Calu3 (cell line): ENCODE measurements around the gene OR52E6. TPM values are rescaled to one million over a fixed set of nuclear protein-coding genes. Genes with fewer than 3 reads are reported as not detected.

Experiments
- Bru-seq: library from RNA; stranded (reverse); fragments of 400-500 nt; gene quantifications from one replicate; lab custom pipeline; 2021; lab: Mats Ljungman, UMichigan
- BruChase-seq, 2 experiments: library from RNA; stranded (reverse); fragments of 400-500 nt; gene quantifications; one replicate each; lab custom pipeline; 2021; lab: Mats Ljungman, UMichigan
- BruUV-seq: library from RNA; stranded (reverse); fragments of 400-500 nt; replicated peaks from 2 replicates; lab custom pipeline; 2021; lab: Mats Ljungman, UMichigan
- CTCF ChIA-PET: fragments of 300-600 bp; sonication (Branson Sonifier 250); formaldehyde crosslinking; loops from one replicate; lab custom pipeline; 2022; ENCODE audit warnings: antibody characterized with exemption; lab: Charles Lee
- DNase-seq: peaks from one replicate; pipeline ENCODE4 v3.0.0; 2022
- H3K27ac Mint-ChIP-seq: one replicate; pipeline ENCODE4 v1.8.0; 2022; ENCODE audit warnings: mixed read lengths; ENCODE audit not compliant: unreplicated experiment
- H3K27me3 Mint-ChIP-seq: one replicate; pipeline ENCODE4 v1.8.0; 2022; ENCODE audit warnings: mixed read lengths; ENCODE audit not compliant: unreplicated experiment
- H3K36me3 Mint-ChIP-seq: one replicate; pipeline ENCODE4 v1.8.0; 2022; ENCODE audit warnings: mild to moderate bottlenecking, moderate library complexity, mixed read lengths; ENCODE audit not compliant: insufficient read depth, unreplicated experiment
- H3K4me1 Mint-ChIP-seq: one replicate; pipeline ENCODE4 v1.8.0; 2022; ENCODE audit warnings: mild to moderate bottlenecking, low read depth, mixed read lengths; ENCODE audit not compliant: unreplicated experiment
- H3K4me3 Mint-ChIP-seq: one replicate; pipeline ENCODE4 v1.8.0; 2022; ENCODE audit warnings: mild to moderate bottlenecking, low read depth, moderate library complexity, mixed read lengths; ENCODE audit not compliant: unreplicated experiment
- H3K9me3 Mint-ChIP-seq: one replicate; pipeline ENCODE4 v1.8.0; 2022; ENCODE audit warnings: low read depth, mixed read lengths; ENCODE audit not compliant: unreplicated experiment
- CTCF ChIP-seq: fragments of 200-600 bp; IDR thresholded peaks from one replicate; pipeline ENCODE4 v1.8.0; 2022; ENCODE audit warnings: antibody characterized with exemption; ENCODE audit not compliant: unreplicated experiment
- intact Hi-C: fragments of 100-400 bp; cut with micrococcal nuclease; formaldehyde crosslinking; loops from one replicate; pipeline ENCODE4 v1.10.0; 2022; ENCODE audit not compliant: unreplicated experiment
- long read RNA-seq: library from polyadenylated mRNA; stranded (forward); transcript quantifications from one replicate; pipeline ENCODE4 v2.0.0, GENCODE V29; 2022
- total RNA-seq: library from RNA; stranded (reverse); gene quantifications from 2 replicates; pipeline ENCODE4 v1.2.3, GENCODE V29; 2022

OR52E6 gene
- total RNA-seq (not detected in 2 replicates), Bru-seq, nascent RNA (not detected), BruChase-seq, experiment 1, labeled RNA remaining after a 6-hour chase (not detected), BruChase-seq, experiment 2, labeled RNA remaining after a 2-hour chase (not detected)
- long read RNA-seq: 0 reads

GRCh38 chr11:5841797-5842196 lies at the start of gene OR52E6:
Gene OR52E6, minus strand, starts transcription at chr11:5841897. Its CDS starts 0 bp downstream, at chr11:5841897.
- no peak for DNase-seq
- Mint-ChIP-seq H3K27ac (no peak within 1 kb of the TSS), H3K27me3 (no peaks in the 10 kb centered on the region), H3K36me3 (no peaks in the 10 kb centered on the region), H3K4me3 (no peak within 1 kb of the TSS), H3K9me3 (peaks cover 4% of the 10 kb centered on the region), H3K4me1 (no peaks in the 10 kb centered on the region)
- no TSS peak for BruUV-seq
- CTCF ChIA-PET: no interaction called here
- intact Hi-C loops: no loop called here
- no peak for TF ChIP-seq CTCF

GRCh38 chr11:5891216-5891800 lies 49.6 kb upstream of the OR52E6 start:
- no peak overlapping the region for H3K27ac Mint-ChIP-seq
- no peaks in the 10 kb centered on the region for H3K36me3 Mint-ChIP-seq
- peaks cover 31% of the 10 kb centered on the region for H3K27me3 Mint-ChIP-seq

GRCh38 chr11:5887661-5888060 lies 46.0 kb upstream of the OR52E6 start:
- no peaks in the 10 kb centered on the region for H3K9me3 Mint-ChIP-seq
- no peak overlapping the region for H3K27ac Mint-ChIP-seq
- CTCF ChIA-PET: no interaction called here
- H3K27me3 Mint-ChIP-seq: peaks cover 13% of the 10 kb centered on the region
- DNase-seq: no peak
- H3K4me1 Mint-ChIP-seq: no peaks in the 10 kb centered on the region
- no peaks in the 10 kb centered on the region for H3K36me3 Mint-ChIP-seq
- intact Hi-C loops: no loop called here
- no peak overlapping the region for H3K4me3 Mint-ChIP-seq
- no TSS peak for BruUV-seq
- no peak for TF ChIP-seq CTCF

More at GRCh38 chr11:5891216-5891800, 49.6 kb upstream of the OR52E6 start:
- H3K4me1 Mint-ChIP-seq: no peaks in the 10 kb centered on the region
- intact Hi-C loops: loop anchor here (5.0 to 10.0 kb wide), 5 partner anchors 289 to 769 kb away; partner anchors contain the start of gene OR51V1
- BruUV-seq: no TSS peak
- no peaks in the 10 kb centered on the region for H3K9me3 Mint-ChIP-seq
- H3K4me3 Mint-ChIP-seq: no peak overlapping the region
- CTCF ChIA-PET: interaction anchor here (0.6 to 1.0 kb wide), 3 partner anchors 82 to 471 kb away, joined by 3 to 6 read pairs (median 4); partner anchors contain the start of genes OR52N2 and TRIM5
- DNase-seq: no peak
- TF ChIP-seq CTCF: no peak

- H3K36me3 Mint-ChIP-seq: no peaks in the 10 kb centered on the region
- intact Hi-C loops: no loop called here
- DNase-seq: no peak
- no peaks in the 10 kb centered on the region for H3K9me3 Mint-ChIP-seq
- H3K4me3 Mint-ChIP-seq: no peak overlapping the region
- no peak overlapping the region for H3K27ac Mint-ChIP-seq
- H3K4me1 Mint-ChIP-seq: no peaks in the 10 kb centered on the region
- CTCF ChIA-PET: no interaction called here
- no TSS peak for BruUV-seq
- H3K27me3 Mint-ChIP-seq: peaks cover 12% of the 10 kb centered on the region
- no peak for TF ChIP-seq CTCF
Observed at GRCh38 chr11:5887172-5887571, 45.5 kb upstream of the OR52E6 start.
